NCI-H526 treated with DMSO at 0.1 percent for 48 hours (cell line): ENCODE measurements around the gene TAGAP.
"Not testable (repeated sequence)": the region's sequence is repeated elsewhere in the genome, so short reads cannot be mapped to it uniquely, and the experiment has no call there.

ENCODE experiments used
- DNase-seq: peaks from one replicate; lab custom pipeline; 2025; lab: John Stamatoyannopoulos, UW

TAGAP gene

DNA sequence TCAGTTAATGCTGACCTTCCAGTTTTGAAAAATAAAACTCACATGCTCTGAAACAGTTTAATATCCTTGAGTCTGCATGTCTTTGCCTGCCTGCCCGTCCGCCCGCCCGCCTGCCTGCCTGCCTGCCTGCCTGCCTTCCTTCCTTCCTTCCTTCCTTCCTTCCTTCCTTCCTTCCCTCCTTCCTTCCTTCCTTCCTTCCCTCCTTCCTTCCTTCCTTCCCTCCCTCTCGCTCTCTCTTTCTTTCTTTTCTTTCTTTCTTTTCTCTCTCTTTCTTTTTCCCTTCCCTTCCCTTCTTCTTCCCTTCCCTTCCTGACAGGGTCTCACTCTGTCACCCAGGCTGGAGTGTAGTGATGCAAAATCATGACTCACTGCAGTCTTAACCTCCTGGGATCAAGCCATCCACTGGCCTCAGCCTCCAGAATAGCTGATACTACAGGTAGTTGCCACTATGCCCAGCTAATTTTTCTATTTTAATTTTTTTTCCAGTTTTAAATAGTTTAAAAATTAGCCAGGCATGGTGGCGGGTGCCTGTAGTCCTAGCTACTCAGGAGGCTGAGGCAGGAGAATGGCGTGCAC is 34.7 kb downstream of the TAGAP start:
- DNase-seq = not testable (repeated sequence)

DNA sequence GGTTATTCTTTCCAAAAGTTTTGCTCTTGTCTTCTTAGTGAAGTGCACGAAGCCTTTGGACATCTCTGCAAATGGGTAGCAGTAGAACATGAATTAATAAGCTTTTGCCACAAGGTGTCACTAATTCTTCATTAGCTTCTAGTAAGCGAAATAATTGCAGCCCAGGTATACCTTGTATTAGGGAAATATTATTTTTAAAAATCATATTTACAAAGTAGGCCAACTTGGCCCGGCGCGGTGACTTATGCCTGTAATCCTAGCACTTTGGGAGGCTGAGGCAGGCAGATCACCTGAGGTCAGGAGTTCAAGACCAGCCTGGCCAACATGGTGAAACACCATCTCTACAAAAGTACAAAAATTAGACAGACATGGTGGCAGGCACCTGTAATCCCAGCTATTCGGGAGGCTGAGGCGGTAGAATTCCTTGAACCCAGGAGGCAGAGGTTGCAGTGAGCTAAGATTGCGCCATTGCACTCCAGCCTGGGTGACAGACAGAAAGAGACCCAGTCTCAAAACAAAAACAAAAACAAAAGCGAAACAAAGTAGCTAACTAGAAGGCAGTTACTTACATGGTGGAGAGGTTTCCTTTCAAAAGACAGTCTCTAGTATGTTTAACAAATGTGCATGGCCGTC is 36.0 kb downstream of the TAGAP start:
- DNase-seq = peak; percentile 42

DNA sequence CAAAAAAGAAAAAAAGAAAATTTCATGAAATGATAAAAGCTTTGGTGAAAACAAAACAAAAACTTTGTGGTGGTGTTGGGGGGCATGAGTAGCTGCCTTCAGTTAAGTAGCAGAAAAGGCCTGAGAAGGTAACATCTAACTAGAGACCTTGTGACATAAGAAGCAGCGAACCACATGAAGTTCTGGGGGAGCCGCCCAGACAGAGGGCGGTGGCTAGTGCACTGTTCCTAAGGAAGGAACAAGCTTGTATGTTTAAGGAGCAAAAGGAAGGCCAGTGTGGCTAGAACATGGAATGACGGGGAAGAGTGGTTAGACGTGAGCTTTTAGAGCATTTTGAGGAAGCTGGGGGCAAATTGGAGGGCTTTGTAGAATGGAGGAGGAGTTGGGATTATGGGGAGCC is 37.3 kb downstream of the TAGAP start:
- no peak for DNase-seq

DNA sequence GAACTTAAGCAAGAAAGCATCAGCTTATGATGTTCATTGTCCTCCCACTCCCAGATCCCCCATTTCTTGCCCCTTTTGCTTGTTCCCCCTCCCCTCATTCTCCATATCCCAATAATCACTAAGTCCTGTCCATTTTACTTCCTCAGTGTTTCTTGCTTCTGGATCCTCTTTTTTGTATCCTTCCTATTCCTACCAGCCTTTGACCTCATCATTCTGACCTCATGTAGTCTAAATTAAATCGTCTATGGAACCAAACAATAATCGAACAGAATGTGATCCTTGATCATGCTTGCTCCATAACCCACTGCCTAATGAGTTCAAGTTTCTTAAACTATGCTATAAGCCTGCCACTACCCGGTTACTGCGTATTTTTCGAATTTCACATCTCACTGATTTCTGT is 39.4 kb downstream of the TAGAP start:
- DNase-seq = no peak

DNA sequence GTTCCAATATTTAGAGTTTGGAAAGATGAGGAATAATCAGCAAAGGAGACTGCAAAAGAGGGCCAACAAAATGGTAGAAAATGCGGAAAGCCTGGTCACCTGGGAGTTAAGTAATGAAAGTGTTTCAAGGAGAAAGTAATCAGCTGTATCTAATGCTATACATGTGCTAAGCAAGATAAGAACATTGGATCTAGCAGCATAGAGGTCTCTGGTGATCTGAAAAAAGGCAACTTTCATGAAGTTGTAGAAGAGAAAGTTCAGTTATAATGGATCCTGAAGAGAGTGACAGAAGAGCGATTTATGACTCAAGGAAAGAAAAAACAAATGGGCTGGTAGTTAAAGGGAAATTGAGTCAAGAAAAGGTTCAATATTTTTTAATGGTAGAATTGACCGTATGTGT is 40.2 kb downstream of the TAGAP start:
- no peak for DNase-seq

DNA sequence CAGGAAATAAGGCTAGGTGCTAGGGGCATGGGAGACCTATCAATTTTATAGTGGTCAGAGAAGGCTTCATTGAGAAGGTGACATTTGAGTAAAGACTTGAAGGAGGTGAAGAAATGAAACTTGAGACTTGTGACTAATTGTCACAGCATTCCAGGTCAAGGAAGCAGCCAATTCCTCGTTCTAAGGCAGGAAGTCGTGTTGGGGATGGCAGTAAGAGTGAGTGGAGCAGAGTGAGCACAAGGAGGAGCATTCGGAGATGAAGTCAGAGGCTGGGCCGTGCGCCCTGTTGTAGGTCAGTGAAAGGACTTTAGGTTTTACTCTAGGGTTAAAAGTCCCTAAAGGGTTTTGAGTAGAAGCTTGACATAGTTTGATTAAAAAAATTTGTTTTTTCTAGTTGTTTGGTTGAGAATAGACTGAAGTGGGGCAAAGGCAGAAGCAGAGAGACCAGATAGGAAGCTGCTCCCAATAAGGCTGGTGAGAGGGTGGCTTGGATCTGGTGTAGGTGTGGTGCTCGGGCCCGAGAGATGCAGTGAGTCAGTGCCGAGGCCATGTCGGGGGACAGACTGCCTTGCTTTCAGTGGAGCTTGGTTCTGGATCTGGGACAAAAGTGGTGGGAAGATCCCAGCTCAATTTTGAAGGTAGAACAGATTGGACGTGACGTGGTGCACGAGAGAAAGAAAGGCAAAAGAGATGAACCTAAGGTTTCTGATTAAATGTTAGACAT is 42.2 kb downstream of the TAGAP start:
- DNase-seq = no peak

DNA sequence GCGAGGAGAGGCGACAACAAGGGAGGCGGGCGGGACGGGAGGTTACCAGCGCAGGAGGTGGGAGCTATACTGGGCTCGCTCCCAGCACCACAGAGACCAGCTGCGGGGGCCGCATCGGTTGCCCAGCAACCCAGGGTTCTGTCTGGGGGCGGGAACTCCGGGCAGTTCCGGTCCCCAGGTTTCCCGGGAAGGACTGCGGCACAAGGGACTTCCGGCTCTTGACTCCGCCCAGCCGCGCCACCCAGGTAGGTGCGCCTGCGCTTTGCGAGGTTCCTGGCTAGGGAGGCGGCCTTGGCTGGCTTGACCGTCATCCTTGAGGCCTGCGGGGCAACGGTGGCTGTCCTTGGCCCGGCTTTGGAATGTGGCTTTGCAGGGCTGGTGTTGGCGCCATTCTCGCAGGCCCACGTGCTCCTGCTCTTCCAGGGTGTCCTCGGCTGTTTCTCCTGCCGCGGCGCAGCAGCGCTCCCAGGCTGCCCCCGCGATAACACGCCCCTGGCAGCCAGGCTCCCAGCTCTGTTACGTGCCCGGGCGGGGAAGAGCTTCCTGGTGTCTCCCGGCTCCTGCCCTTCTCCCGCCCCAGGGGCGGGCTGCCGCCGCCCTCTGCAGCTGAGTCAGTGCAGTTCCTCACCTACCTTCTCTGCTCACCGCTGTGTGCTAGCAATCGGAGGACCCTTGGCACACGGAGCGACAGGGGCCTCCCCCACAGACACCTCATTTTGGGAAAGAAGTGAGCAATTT is 45.0 kb downstream of the TAGAP start, which contains the start of gene RSPH3:
RSPH3 (minus strand) TSS at position 537 of the 738 bp plus-strand sequence. CDS start 652 bp downstream, outside the sequence.
- peak; percentile 94 for DNase-seq

DNA sequence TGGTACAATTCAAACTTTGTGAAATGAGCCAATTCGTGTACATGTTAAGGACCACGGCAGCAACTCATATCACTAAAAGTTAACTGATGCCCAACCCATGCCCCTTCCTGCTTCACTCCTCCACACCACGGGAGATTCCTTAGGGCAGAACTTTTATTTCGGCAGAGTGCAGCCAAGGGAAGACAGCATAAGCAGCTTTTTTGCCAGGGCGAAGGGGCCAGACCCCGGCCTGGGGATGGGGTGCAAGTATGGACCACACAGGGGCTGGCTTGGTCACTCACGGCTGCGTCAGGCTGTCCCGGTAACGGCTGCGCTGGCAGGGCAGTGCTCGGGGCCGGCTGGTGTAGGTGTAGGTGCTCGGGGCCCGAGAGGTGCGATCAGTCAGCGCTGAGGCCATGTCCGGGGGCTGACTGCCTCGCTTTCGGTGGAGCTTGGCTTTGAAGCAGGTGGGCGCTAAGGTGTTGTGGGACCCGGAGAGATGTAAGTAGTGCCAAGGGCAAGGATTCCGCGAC is 45.6 kb downstream of the TAGAP start:
- peak; percentile 31 for DNase-seq

DNA sequence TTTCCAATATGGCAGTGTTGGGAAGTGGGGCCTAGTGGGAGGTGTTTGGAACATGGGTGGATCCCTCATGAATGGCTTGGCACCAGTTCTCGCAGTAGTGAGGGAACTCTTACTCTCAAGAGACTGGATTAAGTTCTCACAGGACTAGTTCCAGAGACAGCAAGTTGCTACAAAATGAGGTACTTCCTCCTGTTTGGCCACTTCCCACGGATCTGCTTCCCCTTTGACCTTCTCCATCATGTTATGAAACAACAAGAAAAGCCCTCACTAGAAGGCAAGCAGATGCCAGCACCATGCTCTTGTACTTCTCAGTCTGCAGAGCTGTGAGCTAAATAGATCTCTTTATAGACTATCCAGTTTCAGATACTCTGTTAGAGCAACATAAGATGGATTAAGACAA is 47.9 kb downstream of the TAGAP start:
- no peak for DNase-seq

DNA sequence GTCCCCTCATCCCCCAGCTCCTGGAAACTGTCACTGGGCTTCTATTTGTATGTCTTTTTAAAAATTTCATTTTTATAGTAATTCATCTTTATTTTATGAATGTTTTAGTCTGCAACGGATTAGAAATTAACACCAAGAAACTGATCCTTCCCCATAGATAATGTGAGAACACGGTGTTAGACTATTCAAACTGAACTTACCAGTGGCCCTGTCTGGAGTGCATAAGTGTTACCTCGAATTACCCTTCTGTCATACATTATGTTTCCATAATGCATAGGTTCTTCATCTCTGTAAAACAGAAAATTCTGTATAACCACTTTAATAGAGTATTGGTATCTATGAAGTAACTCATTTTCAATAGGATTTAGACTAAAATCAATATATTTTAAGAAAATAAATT is 51.2 kb downstream of the TAGAP start:
- DNase-seq = no peak

DNA sequence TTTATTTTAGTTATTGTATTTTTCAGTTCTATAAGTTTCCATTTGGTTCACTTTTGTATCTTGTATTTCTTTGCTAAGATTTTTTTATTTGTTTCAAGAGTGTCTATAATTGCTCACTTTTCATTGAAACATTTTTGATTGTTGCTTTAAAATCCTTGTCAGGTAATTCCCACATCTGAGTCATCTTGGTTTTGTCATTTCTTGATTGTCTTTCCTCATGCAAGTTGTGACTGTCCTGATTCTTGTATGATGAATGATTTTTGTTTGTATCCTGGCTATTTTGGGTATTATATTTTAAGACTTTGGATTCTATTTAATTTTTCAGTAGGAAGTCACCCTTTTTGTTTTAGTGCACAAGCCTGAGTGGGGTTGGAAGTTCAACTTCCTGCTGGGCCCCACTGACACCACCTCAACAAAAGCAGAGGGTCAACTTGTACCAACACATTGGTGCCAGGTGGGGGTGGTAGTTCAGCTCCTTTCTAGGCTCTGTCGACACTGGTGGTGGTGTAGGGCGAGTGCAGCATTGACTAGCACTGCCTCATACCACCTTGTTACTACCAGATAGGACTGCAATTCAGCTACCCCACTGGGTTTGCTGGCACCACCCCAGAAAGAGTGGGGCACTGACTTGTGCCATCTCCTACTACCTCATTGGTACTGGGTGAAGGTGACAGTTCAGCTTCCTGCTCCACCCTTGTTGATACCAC is 53.6 kb downstream of the TAGAP start:
- DNase-seq = no peak

DNA sequence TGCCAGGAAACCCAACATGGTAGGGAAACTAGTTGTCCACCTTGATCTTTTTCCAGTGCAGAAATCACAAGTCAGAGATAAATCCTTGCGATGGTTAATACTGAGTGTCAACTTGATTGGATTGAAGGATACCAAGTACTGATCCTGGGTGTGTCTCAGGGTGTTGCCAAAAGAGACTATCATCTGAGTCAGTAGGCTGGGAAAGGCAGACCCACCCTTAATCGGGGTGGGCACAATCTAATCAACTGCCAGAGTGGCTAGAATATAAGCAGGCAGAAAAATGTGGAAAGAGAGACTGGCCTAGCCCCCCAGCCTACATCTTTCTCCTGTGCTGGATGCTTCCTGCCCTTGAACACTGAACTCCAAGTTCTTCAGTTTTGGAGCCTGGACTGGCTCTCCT is 55.1 kb downstream of the TAGAP start:
- not testable (repeated sequence) for DNase-seq

DNA sequence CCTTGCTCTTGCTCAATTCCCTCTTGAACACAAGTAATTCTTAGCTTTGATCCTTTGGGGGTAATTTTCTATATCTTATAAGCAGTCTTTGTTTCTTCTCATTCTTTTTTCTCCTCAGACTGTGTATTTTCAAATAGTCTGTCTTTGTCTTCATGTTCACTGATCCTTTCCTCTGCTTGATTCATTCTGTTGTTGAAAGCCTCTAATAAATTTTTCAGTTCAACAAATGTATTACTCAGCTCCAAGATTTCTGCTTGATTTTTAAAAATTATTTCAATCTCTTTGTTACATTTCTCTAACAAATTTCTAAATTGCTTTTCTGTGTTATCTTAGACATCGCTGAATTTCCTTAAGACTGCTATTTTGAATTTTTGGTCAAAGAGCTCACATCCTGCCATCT is 56.3 kb downstream of the TAGAP start:
- no peak for DNase-seq

DNA sequence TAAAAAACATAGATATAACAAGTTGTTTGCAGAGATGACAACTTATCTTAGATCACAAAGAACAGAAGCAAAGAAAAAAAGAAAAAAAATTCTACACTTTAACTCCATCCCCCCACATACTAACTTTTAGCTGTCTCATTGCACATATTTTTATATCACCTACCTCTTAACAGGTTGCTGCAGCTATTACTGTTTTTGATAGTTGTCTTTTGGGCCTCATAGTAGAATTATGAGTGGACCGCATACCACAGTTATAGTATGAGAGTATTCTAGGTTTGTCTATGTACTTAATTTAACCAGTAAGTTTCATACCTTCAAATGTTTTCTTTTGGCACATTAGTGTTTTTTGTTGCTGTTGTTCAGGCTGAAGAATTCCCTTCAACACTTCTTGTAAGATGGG is 57.1 kb downstream of the TAGAP start:
- no peak for DNase-seq
